Thoracic aorta (tissue), 2 donors: ENCODE results near the gene FDPS. TPM values are rescaled to one million over a fixed set of nuclear protein-coding genes. Genes with fewer than 3 reads are reported as not detected.
"Not testable (repeated sequence)": the region's sequence is repeated elsewhere in the genome, so short reads cannot be mapped to it uniquely, and the experiment has no call there.

Experiments
- ATAC-seq: fragments of 150-250 bp; one replicate; pipeline ENCODE4 v1.8.0; 2017; ENCODE audit warnings: low read depth; ENCODE audit not compliant: insufficient number of reproducible peaks, low FRiP score
- DNase-seq: peaks from one replicate; pipeline ENCODE4 v3.0.0-alpha.2; 2020; ENCODE audit warnings: low spot score
- H3K27ac ChIP-seq, 2 donors: fragments of 200-600 bp; sonication (generic); 1 replicate in 1 of 2; 2 replicates in 1 of 2; pipeline ENCODE4 v1.5.1; 2016; ENCODE audit warnings: mild to moderate bottlenecking in 2 of 2, moderate library complexity in 2 of 2
- H3K27me3 ChIP-seq: fragments of 200-600 bp; sonication (generic); replicated peaks from 2 replicates; pipeline ENCODE4 v1.6.0; 2016; ENCODE audit warnings: mild to moderate bottlenecking; ENCODE audit not compliant: insufficient read depth
- H3K36me3 ChIP-seq: fragments of 200-600 bp; sonication (generic); one replicate; pipeline ENCODE4 v1.5.1; 2016
- H3K4me1 ChIP-seq, 2 donors: fragments of 200-600 bp; sonication (generic); 1 replicate in 1 of 2; 2 replicates in 1 of 2; pipeline versions ENCODE4 v1.5.1 to v1.6.0; 2016; ENCODE audit warnings: low read depth in 2 of 2, mild to moderate bottlenecking in 1 of 2; ENCODE audit not compliant: control insufficient read depth in 1 of 2
- H3K4me3 ChIP-seq: fragments of 200-600 bp; sonication (generic); 2 replicates; pipeline ENCODE4 v1.5.1; 2016; ENCODE audit warnings: mild to moderate bottlenecking
- H3K9me3 ChIP-seq: fragments of 200-600 bp; sonication (generic); 2 replicates; pipeline ENCODE4 v1.5.1; 2016
- total RNA-seq, 2 donors: library from RNA; depleted of rRNA; stranded (reverse); fragments of >200 nt; gene quantifications; one replicate each; pipeline versions ENCODE4 v1.1.0 to v1.2.3, GENCODE V29; 2016
- TF ChIP-seq, protein P1 (sequence below): fragments of 200-600 bp; sonication (generic); IDR thresholded peaks from one replicate; pipeline ENCODE4 v1.5.1; 2019; ENCODE audit warnings: antibody characterized with exemption

The FDPS gene
- total RNA-seq, 2 donors from 2014 or later: 57.8 to 68.2 TPM

- TF ChIP-seq, protein P1, sequence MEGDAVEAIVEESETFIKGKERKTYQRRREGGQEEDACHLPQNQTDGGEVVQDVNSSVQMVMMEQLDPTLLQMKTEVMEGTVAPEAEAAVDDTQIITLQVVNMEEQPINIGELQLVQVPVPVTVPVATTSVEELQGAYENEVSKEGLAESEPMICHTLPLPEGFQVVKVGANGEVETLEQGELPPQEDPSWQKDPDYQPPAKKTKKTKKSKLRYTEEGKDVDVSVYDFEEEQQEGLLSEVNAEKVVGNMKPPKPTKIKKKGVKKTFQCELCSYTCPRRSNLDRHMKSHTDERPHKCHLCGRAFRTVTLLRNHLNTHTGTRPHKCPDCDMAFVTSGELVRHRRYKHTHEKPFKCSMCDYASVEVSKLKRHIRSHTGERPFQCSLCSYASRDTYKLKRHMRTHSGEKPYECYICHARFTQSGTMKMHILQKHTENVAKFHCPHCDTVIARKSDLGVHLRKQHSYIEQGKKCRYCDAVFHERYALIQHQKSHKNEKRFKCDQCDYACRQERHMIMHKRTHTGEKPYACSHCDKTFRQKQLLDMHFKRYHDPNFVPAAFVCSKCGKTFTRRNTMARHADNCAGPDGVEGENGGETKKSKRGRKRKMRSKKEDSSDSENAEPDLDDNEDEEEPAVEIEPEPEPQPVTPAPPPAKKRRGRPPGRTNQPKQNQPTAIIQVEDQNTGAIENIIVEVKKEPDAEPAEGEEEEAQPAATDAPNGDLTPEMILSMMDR: no peak
- H3K9me3 ChIP-seq: no peaks in the 10 kb centered on the region
- peaks cover 17% of the 10 kb centered on the region for H3K36me3 ChIP-seq
- no peak for DNase-seq
- ATAC-seq: no peak
- peaks cover 10 to 23% of the 10 kb centered on the region in 2 donors for H3K4me1 ChIP-seq
- H3K27ac ChIP-seq: no peak overlapping the region
- H3K27me3 ChIP-seq: no peaks in the 10 kb centered on the region
- H3K4me3 ChIP-seq: no peak overlapping the region
Observed at GRCh38 chr1:155326020-155326526, 17.4 kb downstream of the FDPS start.

DNA sequence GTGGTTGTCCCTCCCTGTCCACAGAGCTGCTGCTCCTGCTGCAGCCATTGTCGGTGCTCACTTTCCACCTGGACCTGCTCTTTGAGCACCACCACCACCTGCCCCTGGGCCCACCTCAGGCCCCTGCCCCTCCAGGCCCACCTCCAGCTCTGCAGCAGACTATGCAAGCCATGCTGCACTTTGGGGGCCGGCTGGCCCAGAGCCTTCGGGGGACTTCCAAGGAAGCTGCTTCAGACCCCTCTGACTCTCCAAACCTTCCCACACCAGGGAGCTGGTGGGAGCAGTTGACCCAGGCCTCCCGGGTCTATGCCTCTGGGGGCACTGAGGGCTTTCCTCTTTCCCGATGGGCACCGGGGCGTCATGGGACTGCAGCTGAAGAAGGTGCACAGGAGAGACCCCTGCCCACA, 18.0 kb downstream of the FDPS start:
- Histone ChIP-seq H3K4me3 (no peak overlapping the region), H3K9me3 (no peaks in the 10 kb centered on the region), H3K27ac (no peak overlapping the region), H3K27me3 (no peaks in the 10 kb centered on the region), H3K36me3 (peaks cover 19% of the 10 kb centered on the region), H3K4me1 (peaks cover 6 to 19% of the 10 kb centered on the region in 2 donors)
- ATAC-seq (no peak), DNase-seq (no peak)
- TF ChIP-seq, protein P1: no peak

DNA sequence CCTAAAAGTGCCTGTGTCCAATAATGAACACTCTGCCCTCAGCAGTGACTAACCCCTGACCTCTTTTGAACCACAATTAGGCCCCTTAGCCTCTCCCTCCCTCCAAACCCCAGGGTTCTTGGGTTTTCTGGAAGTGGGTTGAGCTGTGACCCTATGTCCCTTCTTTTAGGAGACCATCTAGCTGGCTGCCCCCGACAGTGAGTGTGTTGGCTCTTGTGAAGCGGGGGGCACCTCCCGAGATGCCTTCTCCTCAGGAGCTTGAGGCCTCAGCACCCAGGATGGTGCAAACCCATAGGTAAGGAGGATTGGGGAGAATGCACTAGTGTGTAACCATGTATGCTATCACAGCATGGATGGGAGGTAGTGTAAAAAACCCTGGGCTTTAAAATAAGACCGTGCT, 19.3 kb downstream of the FDPS start:
- no peak for DNase-seq
- Histone ChIP-seq H3K4me3 (no peak overlapping the region), H3K9me3 (no peaks in the 10 kb centered on the region), H3K4me1 (peaks cover 0 to 11% of the 10 kb centered on the region in 2 donors), H3K27me3 (no peaks in the 10 kb centered on the region), H3K36me3 (peaks cover 19% of the 10 kb centered on the region), H3K27ac (peak overlapping the region in 1 of 2 donors; percentile 12)
- TF ChIP-seq, protein P1: no peak
- ATAC-seq: no peak

DNA sequence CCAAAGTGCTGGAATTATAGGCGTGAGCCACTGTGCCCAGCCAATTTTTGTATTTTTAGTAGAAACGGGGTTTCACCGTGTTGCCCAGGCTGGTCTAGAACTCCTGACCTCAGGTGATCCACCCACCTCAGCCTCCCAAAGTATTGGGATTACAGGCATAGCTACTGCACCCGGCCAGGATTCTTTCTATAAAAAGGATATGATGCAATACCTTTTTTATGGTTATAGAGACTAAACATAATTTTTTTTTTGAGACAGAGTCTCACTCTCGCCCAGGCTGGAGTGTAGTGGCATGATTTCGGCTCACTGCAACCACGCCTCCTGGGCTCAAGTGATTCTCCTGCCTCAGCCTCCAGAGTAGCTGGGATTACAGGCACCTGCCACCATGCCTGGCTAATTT, 20.2 kb downstream of the FDPS start:
- H3K4me3 ChIP-seq, H3K27me3 ChIP-seq, DNase-seq, ATAC-seq, H3K9me3 ChIP-seq: not testable (repeated sequence)
- Histone ChIP-seq H3K27ac (peak overlapping the region in 1 of 2 donors; percentile 46), H3K36me3 (peaks cover 22% of the 10 kb centered on the region), H3K4me1 (peaks cover 0 to 11% of the 10 kb centered on the region in 2 donors)

- DNase-seq (no peak), ATAC-seq (no peak)
- peaks cover 0 to 8% of the 10 kb centered on the region in 2 donors for H3K4me1 ChIP-seq
- no peak overlapping the region for H3K4me3 ChIP-seq
- TF ChIP-seq, protein P1: no peak
- no peak overlapping the region for H3K27ac ChIP-seq
- H3K9me3 ChIP-seq: no peaks in the 10 kb centered on the region
- peaks cover 28% of the 10 kb centered on the region for H3K36me3 ChIP-seq
- no peaks in the 10 kb centered on the region for H3K27me3 ChIP-seq
Observed at GRCh38 chr1:155329980-155330598, 21.4 kb downstream of the FDPS start.
